GM04503 (cell line): ENCODE results near the gene MPDU1.
"Not testable (repeated sequence)": the region's sequence is repeated elsewhere in the genome, so short reads cannot be mapped to it uniquely, and the experiment has no call there.

Experiments
- DNase-seq: peaks from one replicate; pipeline ENCODE4 v3.0.0-alpha.2; 2012; ENCODE audit warnings: low read depth

Gene MPDU1

DNA sequence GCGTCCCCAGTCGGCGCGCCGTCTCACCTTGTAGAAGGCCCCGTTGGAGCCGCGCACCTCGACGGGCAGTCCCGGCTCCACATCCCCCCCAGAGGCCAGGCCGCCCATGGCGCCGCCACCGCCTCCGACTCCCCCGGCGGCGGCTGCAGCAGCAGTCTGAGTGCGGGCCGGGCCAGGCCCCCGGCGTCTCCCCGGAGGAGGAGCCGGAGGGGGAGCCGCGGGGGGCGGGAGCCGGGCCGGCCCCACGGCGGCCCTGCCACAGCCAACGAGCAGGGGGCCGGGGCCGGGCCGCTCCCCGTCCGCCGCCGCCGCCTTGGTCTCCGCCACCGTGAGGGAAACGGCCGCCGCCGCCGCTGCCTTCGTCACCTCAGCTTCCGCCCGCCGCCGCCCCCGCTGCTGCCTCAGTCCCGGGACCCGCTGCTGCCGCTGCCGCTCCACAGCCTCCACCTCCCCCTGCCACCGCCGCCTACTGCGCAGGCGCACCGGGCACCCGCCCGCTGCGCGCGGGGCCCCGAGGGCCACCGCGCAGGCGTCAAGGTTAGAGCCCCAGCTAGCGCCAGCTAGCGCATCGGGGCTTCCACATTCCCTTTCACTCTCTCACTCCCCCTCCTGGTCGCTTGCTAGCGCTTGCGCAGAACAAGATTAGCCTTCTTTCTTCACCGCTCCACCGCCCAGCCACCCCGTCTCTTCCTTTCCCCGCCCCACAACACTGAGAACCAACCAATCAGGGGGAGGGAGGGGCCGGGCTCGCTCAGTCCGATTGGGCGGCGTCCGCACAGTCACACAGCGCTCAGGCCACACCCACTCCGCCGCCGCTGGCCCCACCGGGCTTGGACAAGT is 31.0 kb downstream of the MPDU1 start, which contains the start of gene FXR2:
Gene FXR2, minus strand, starts transcription at position 473 of the 840 bp plus-strand sequence. Its CDS starts 365 bp downstream, at position 108.
- DNase-seq: peak; percentile 97

DNA sequence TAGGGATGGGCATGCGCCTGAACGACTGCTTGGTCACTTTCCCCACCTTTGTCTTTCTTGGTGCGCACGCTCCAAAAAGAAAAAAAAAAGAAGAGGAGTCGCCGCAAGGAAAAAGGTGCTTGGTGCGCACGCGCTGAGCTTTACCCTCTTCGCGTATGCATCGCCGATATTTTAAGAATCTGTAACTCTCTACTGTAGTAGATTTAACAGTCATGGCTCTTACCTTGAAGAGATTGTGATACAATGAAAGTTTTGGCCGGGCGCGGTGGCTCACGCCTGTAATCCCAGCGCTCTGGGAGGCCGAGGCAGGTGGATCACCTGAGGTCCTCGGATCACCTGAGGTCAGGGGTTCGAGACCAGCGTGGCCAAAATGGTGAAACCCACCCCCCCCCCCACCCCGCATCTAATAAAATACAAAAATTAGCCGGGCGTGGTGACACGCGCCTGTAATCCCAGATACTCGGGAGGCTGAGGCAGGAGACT is 31.7 kb downstream of the MPDU1 start:
- DNase-seq: no peak

DNA sequence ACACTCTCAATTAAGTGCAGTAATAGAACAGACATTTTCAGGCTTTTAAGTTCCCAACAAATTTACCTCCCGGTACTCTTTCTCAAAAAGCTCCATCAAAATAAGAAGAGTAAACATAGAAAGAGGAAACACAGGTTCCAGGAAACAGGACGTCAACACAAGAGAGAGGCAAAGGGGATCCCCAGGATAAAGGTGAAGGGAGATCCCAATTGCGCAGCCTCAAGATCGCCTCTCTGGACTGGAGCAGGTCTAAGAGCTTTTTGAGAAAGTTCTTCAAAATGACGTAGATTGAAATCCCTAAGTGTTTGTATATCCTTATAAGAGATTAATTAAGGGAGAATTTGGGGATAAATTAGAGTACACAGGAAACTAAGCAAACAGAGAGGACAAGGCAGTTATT is 35.0 kb downstream of the MPDU1 start:
- no peak for DNase-seq

DNA sequence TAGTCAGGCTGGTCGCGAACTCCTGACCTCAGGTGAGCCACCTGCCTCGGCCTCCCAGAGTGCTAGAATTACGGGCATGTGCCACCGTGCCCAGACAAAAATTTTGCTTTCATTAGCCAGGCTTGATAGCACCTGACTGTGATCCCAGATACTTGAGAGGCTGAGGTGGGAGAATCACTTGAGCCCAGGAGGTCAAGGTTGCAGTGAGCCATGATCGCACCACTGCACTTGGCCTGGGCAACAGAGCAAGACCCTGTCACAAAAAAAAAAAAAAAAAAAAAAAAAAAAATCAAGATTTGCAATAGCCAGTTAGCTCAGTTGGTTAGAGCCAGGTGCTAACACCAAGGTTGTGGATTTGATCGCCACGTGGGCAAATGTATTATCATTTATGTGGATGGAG is 37.2 kb downstream of the MPDU1 start:
- no peak for DNase-seq

DNA sequence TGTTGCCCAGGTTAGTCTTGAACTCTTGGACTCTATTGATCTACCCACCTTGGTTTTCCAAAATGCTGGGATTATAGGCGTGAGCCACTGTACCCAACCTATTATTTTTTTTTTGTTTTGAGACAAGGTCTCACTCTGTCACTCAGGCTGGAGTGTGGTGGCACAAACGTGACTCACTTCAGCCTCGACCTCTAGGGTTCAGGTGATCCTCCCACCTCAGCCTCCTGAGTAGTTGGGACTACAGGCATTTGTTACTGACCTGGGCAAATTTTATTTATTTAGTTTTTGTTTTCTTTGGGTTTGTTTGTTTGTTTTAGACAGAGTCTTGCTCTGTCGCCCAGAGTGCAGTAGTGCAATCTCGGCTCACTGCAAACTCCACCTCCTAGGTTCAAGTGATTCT is 40.0 kb downstream of the MPDU1 start:
- no peak for DNase-seq

DNA sequence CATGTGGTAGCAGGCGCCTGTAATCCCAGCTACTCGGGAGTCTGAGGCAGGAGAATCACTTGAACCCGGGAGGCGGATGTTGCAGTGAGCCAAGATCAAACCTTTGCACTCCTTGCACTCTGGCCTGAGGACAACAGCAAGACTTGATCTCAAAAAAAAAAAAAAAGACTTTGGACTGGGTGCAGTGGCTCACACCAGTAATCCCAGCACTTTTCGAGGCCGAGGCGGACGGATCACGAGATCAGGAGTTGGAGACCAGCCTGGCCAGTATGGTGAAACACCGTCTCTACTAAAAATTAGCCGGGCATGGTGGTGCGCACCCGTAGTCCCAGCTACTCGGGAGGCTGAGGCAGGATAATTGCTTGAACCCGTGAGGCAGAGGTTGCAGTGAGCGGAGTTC is 42.1 kb downstream of the MPDU1 start:
- DNase-seq: not testable (repeated sequence)

DNA sequence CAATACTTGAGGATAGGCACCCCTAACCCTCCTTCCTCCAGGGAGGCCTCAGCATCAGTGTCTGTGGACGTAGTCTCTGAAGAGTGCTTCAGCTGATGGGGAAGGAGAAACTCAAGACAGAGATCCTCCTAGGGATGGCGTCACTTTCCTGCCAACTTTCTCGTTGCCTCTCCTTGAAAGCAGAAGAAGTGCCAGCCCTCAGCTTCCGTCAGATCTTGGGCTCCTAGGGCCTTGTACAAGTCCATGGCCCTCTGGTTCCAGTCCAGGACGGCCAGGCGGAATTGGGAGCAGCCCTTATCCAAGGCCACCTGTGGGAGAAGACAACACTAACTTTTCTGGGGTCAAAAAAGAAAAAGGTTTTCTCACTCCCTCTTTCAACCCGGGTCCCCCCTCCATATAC is 42.7 kb downstream of the MPDU1 start:
- DNase-seq: no peak

DNA sequence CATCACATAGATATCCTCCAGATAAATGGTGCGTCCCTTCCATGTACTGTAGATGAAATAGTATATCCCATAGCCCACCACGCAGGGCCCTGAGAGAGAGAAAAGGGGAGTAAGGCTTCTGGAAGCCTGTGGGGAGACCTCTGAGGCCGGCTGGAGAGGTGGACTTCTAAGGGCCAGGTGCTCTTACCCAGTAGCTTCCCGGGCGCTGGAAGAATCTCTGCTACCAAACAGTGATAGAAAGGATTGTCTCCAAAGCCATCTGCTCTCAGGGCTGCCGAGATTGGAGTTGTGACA is 43.3 kb downstream of the MPDU1 start:
- DNase-seq: no peak

DNA sequence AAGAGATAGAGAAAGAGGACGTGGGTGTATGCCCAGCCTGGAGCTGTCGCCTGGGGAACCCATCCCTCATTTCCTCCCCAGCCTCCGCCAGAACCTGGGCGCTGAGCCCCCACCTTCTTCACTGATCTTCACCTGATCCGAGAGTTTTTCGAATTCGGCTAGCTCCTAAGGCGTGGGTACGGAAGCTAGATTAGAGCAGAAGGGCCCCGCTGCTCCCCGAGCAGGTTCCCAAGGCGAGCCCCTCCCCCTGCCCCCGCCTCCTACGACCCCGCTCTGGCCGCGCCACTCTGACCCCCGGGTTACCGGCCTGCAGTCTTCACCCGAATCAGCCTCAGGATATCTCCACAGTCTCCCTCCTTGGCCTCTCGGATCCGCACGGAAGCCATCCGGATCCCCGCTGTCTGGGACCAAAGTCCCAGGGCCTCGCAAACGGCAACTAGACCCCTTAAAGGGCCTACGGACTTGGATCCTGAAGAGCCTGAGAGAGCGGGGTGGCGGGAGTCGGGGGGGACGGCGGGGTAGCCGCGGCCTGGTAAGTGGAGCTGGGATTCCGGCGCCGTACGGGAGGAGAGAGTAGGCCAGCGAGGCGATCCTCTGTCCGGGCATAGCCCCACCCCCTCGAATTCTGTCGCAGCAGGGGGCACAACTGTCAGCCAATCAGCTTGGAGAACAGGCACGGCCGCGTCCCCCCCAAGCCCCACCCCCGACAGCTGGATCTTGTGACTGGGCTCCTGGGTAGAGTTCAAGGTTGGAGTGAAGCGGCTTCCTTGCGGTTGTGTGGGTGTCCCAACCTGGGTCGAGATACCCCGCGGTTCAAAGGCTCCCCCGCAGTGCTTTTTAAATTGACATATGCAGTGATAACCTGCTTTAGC is 43.8 kb downstream of the MPDU1 start, which contains the start of gene SAT2:
Gene SAT2, minus strand, starts transcription at position 572 of the 872 bp plus-strand sequence. Its CDS starts 186 bp downstream, at position 386.
- peak; percentile 72 for DNase-seq

DNA sequence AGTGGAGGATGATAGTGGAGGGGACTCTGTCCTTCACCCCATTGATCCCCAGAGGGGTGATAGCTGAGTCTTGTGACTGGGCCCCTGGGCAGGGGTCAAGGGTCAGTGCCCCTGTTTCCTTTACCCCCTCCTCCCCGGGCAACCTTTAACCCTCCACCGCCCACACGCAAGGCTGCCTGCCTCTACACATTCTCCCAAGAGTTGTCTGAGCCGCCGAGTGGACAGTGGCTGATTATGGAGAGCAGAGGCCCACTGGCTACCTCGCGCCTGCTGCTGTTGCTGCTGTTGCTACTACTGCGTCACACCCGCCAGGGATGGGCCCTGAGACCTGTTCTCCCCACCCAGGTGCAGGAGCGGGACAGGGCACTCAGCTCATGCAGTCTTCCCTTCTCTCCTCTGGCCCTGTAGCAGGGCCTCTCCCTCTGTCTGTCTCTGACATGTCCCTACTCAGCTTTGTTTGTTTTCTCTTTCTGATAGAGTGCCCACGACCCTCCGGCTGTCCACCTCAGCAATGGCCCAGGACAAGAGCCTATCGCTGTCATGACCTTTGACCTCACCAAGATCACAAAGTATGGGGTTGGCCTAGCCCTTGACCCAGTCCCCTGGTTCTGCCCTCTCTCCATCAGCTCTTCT is 46.4 kb downstream of the MPDU1 start, which contains the start of gene SHBG:
Gene SHBG, plus strand, starts transcription at position 197 of the 633 bp plus-strand sequence. Its CDS starts 38 bp downstream, at position 235.
- DNase-seq: no peak

DNA sequence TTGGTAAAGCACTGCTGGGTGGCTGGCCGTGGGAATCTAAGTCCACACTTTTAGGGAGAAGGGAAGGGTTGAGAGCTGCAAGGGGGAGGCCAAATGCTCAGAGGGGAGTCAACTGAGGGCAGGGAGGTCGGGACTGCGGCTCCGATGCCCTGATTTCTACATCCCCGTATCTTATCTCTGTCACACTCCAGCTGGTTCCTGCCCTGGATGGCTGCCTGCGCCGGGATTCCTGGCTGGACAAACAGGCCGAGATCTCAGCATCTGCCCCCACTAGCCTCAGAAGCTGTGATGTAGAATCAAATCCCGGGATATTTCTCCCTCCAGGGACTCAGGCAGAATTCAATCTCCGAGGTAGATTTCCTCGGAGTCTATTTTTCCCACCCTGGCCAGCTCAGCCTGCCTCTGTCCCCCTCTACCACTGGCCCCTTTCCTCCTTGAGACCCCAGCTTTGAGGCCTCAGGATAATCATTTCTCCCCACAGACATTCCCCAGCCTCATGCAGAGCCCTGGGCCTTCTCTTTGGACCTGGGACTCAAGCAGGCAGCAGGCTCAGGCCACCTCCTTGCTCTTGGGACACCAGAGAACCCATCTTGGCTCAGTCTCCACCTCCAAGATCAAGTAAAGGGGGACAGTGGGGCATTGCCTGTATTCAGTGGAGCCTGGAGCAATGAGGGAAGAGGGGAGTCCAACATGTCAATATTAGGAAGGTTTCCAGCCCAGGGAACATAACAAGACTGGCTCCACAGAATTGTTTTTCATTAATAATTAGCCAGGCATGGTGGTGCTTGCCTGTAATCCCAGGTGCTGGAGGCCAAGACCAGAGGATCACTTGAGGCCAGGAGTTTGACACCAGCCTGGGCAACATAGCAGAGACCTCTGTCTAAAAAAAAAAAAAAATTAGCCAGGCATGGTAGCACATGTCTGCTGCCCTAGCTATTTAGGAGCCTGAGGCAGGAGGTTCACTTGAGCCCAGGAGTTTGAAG is 48.0 kb downstream of the MPDU1 start:
- DNase-seq: no peak

DNA sequence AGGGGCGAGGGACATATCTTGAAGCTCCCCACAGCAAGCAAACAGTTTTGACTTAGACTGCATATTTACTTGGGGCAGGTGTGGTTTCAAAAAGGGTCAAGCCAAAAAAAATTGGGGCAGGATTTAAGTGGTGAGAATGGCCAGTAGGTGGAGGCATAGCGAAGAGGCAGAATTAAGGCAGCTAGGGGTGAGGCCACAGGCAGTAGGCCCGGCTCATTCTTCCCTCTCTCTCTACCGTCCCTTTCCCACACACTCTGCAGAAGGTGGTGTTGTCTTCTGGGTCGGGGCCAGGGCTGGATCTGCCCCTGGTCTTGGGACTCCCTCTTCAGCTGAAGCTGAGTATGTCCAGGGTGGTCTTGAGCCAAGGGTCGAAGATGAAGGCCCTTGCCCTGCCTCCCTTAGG is 48.8 kb downstream of the MPDU1 start:
- DNase-seq: no peak

DNA sequence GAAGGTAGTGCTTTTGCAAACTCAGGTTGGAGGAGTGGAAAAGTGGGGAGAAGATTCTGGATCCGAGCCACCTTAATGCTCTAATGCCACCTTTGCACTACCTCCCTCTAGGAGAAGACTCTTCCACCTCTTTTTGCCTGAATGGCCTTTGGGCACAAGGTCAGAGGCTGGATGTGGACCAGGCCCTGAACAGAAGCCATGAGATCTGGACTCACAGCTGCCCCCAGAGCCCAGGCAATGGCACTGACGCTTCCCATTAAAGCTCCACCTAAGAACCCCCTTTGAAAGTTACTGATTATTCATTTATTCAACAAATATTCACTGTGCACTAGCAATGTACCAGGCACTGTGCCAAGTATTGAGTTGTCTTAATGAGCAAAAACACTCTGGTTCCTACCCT is 49.4 kb downstream of the MPDU1 start:
- DNase-seq: no peak

DNA sequence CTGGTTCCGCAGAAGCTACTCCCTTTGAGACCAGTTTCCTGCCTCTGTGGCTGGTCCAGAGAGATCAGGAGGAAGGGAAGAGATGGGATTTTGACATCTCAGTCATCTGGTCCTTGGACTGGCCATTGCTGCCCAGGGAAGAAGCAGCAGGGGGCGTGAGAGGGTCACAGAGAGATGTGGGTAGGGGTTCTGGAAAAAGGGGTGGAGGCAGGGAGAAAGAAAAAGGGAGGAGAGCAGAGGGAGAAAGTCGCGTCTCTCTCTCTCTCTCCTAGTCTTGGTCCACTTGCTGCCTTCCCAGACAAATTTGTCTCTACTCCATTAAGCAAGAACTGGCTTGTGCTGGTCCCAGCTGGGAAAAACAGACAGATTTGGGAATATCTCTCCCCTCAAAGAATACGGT is 50.7 kb downstream of the MPDU1 start:
- no peak for DNase-seq

DNA sequence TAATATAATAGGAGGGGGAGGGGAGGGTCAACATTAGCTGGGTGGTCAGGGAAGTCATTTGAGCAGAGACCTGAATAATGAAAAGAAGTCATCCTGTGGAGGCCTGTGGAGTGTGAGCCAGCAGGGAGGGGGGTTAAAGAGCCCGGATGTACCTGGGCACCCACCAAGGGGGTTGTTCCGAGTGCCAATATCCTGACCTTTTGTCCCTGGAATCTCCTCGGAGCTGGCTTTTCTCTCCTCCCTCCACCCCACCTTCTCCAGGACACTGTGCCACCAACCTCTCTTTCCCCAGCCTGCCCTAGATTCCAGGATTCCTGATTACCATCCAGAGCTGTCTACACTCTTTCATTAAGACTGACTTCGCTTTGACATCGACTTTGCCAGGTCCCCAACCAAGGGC is 52.5 kb downstream of the MPDU1 start:
- DNase-seq: no peak
